SKM-1 (cell line): ENCODE data around the gene ZDHHC1.
"Not testable (repeated sequence)": the region's sequence is repeated elsewhere in the genome, so short reads cannot be mapped to it uniquely, and the experiment has no call there.

ENCODE experiments used
- DNase-seq: peaks from one replicate; lab custom pipeline; 2025; ENCODE audit not compliant: unreplicated experiment; lab: John Stamatoyannopoulos, UW

ZDHHC1 gene

GRCh38 chr16:67430977-67431774 is 14.9 kb upstream of the ZDHHC1 start, which contains the start of gene HSD11B2:
Gene HSD11B2 (plus strand): TSS chr16:67431121. CDS start chr16:67431249, 128 bp downstream.
- DNase-seq, result no peak

GRCh38 chr16:67430504-67430976 is 14.3 kb upstream of the ZDHHC1 start:
- no peak for DNase-seq

- no peak for DNase-seq
Observed at GRCh38 chr16:67429799-67430503, 13.7 kb upstream of the ZDHHC1 start.

- DNase-seq, result no peak
Observed at GRCh38 chr16:67429053-67429798, 12.9 kb upstream of the ZDHHC1 start.

DNA sequence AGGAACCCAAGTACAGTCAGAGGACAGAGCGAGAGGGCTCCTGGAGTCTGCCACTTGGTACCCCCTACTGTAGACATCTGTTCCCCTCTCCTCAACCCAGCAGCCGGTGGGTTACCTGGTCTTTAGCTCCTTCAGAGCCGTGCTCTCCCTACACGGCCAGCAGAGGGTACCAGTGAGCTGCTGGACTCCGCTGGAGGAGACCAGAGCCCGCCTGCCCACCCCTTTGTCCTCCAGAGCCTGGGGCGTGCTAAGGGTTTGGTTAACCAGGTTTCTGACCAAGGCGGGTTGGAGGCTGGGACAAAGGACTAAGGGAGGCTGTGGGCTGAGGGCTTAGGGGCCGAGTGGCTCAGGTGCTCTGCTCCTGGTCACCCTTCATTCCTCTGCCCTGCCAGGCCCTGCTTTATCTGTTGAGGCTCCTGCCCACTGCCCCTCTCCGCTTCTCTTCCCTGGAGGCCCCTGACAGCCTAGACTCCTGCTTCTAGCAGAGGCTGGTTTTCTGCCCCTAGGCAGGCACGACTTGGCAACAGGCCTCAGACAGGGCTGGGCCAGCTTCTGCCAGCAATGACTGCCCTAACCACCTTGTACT is 12.0 kb upstream of the ZDHHC1 start:
- DNase-seq, result no peak

DNA sequence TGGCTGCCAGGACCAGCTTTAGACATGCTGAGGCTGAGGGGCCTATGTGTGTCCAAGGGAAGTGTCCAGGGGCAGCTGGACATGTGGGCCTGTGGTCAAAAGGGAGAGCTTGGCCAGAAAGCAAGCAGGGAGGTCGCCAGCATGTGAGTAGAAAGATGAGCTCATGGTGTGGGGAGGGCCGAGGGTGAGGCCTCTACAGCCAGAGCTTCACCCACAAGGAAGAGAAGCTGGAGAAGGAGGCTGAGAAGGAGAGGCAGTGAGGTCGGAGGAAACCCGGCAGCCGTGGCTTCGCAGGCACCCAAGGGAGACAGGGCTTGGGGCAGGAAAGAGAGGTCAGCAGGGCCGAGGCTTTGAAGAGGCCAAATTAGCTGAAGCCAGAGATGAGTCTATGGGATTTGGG is 10.7 kb upstream of the ZDHHC1 start:
- DNase-seq, result no peak

GRCh38 chr16:67426022-67426421 is 9.7 kb upstream of the ZDHHC1 start:
- no peak for DNase-seq

DNA sequence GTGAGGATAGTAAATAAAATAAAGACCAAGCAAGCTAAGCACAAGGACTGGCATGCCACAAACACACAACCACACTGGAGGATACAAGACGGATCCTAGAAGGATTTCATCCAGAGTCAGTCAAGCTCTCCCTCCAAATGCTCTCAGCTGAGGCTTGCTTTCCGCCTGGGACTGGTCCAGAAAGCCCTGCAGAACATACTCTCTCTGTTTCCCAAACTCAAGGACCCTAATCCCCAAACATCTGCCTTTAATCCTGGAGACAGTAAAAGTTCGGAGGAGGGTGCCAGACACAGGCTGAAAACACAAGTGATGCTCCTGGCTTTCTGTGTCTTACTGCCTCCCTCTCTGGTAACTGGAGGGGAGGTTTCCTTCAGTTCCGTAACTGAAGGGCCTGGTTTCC is 9.3 kb upstream of the ZDHHC1 start:
- no peak for DNase-seq

DNA sequence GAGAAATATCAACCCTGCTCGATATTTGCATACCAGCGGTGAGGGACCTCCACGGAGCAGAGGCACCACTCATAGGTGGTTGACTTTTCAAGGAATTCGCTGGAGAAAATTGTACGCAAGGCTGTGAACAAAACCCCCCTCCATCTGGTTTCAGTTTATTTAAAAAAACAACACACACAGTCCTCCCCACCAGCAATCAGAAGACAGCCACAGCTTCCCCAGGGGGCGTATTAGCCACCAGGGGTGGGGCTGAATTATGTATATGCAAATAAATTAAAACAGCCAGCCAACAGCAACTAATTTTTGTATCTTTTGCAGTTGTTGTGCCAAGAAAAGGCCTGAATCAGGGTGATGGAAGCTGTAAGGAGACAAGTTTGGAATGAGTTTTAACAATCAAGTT is 8.8 kb upstream of the ZDHHC1 start:
- DNase-seq, result no peak

- DNase-seq, result no peak
Observed at GRCh38 chr16:67424261-67424615, 8.0 kb upstream of the ZDHHC1 start.

DNA sequence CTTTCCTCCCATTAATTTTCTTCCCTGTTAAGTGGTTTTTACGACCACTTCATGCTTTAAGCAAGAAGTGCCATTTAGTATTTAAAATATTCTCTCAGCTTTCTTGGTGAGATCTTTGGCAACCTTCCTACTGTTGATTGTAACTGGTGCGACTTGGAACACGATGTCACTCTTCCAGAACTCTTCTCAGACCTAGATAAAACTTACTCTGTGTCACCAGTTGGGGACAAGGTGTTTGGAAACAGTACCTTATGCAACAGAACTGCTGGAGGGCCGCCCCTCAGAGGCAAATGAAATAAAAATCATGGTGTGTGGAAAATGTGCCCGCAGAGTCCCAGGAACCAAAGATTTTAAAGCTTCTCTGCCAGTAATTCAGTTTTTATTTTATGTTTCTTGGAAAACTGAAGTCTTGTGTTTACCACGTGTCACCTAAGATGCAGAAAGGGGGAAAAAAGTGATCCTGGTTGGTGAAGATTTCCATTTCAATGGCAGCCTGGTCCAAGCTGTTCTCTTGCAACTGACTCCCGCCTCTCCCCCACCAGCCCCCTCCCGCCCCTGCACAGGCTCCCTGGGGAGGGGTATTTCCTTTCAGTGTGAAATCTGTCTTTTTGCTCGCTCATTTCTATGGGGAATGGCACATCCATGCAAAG is 7.5 kb upstream of the ZDHHC1 start:
- DNase-seq, result no peak

- DNase-seq, result no peak
Observed at GRCh38 chr16:67423015-67423414, 6.7 kb upstream of the ZDHHC1 start.

GRCh38 chr16:67421030-67421429 is 4.8 kb upstream of the ZDHHC1 start:
- DNase-seq, result no peak

GRCh38 chr16:67419931-67420330 is 3.7 kb upstream of the ZDHHC1 start:
- no peak for DNase-seq

GRCh38 chr16:67419502-67419901 is 3.2 kb upstream of the ZDHHC1 start:
- no peak for DNase-seq

GRCh38 chr16:67417333-67418061 is 1.2 kb upstream of the ZDHHC1 start:
- DNase-seq, result no peak

GRCh38 chr16:67415421-67415820 is 856 bp downstream of the ZDHHC1 start:
- DNase-seq, result not testable (repeated sequence)

- no peak for DNase-seq
Observed at GRCh38 chr16:67413978-67414911, 2.0 kb downstream of the ZDHHC1 start.

GRCh38 chr16:67412294-67412693 is 4.0 kb downstream of the ZDHHC1 start:
- no peak for DNase-seq
